Pancreas (tissue), 10 donors: ENCODE measurements around the gene MSMP. TPM values are rescaled to one million over a fixed set of nuclear protein-coding genes. Genes with fewer than 3 reads are reported as not detected.

Experiments used
- ATAC-seq, 4 donors: fragments of 200-7000 bp; cut with Tn5 transposase; one replicate each; pipeline versions ENCODE4 v1.8.0 to v1.9.1; 2020; ENCODE audit warnings: mild to moderate bottlenecking in 4 of 4, moderate library complexity in 4 of 4
- DNase-seq, 6 donors: peaks; one replicate each; pipeline ENCODE4 v3.0.0-alpha.2; 2020
- FAIRE-seq: peaks from 2 replicates; lab custom pipeline; 2012; peaks lifted over from hg19 to GRCh38; lab: Jason Lieb, UNC
- H3K27ac ChIP-seq, 4 donors: fragments of 200-600 bp; sonication (generic); 1 replicate in 3 of 4; 2 replicates in 1 of 4; pipeline versions ENCODE4 v1.5.0 to v1.8.0; 2020
- H3K27me3 ChIP-seq, 4 donors: fragments of 200-600 bp; one replicate each; pipeline ENCODE4 v1.8.0; 2021
- H3K36me3 ChIP-seq, 3 donors: fragments of 200-600 bp; sonication (generic) in 1 of 3; one replicate each; pipeline versions ENCODE4 v1.5.0 to v1.8.0; 2020 to 2021
- H3K4me1 ChIP-seq, 3 donors: fragments of 200-600 bp; one replicate each; pipeline ENCODE4 v1.8.0; 2021
- H3K4me3 ChIP-seq, 4 donors: fragments of 200-600 bp; sonication (generic) in 2 of 4; one replicate each; pipeline versions ENCODE4 v1.5.0 to v1.8.0; 2020 to 2021
- H3K9me3 ChIP-seq, 4 donors: fragments of 200-600 bp; one replicate each; pipeline ENCODE4 v1.8.0; 2021
- CTCF ChIP-seq, 4 donors: fragments of 200-600 bp; sonication (generic) in 3 of 4; IDR thresholded peaks; one replicate each; pipeline versions ENCODE4 v1.5.0 to v1.8.0; 2021; ENCODE audit warnings: antibody characterized with exemption in 4 of 4
- WGBS, 2 donors: extraction: QIAGEN DNeasy Blood & Tissue Kit; methylation state at CpG; one replicate each; pipeline ENCODE4 v1.1.7; 2013; 5-methylcytosine and 5-hydroxymethylcytosine counted together
- intact Hi-C, 3 donors: fragments of 100-400 bp; cut with DNase I; formaldehyde crosslinking; loops; one replicate each; pipeline versions ENCODE4 v1.11.1 to v1.14.2; 2022
- polyA plus RNA-seq, 2 donors: library from polyadenylated mRNA; stranded (reverse); fragments of 200-250 nt; gene quantifications; one replicate each; pipeline ENCODE4 v1.2.3, GENCODE V29; 2013
- total RNA-seq, 6 donors: library from RNA; stranded (reverse); fragmentation: NEBNext Ultra II Directional in 4 of 6; extraction: Animal tissue kit (Norgen Biotek cat#: 25700) in 4 of 6; gene quantifications; one replicate each; pipeline versions ENCODE4 v1.2.1 to v1.2.4, GENCODE V29; 2021 to 2023
- donor health status: healthy with polysubstance abuse.
- donor health status: DM: no; HTN: no; CAD: no; lungs with moderate emphysema.
- donor health status: DM: no; HTN: no; CAD: no.
- donor health status: control.
- donor health status: control.
- donor health status: Bipolar disorder and iron deficiency.
- donor health status: DM: yes; HTN: yes; CAD: no.
- donor health status: DM: no; HTN: no; CAD: no.
- donor health status: DM: no; HTN: no; CAD: no.
- donor health status: DM: yes; HTN: yes; CAD: no.

The MSMP gene
- total and polyA plus RNA-seq, 8 donors, result 0.49 to 2.3 (median 0.67) TPM; not detected in 5

- intact Hi-C loops, result no loop called here
- H3K9me3 ChIP-seq, result no peaks in the 10 kb centered on the region
- H3K4me3 ChIP-seq, result no peak overlapping the region
- ATAC-seq (no peak), DNase-seq (no peak), FAIRE-seq (no peak)
- no peaks in the 10 kb centered on the region for H3K27me3 ChIP-seq
- no peak overlapping the region for H3K27ac ChIP-seq
- H3K4me1 ChIP-seq, result no peaks in the 10 kb centered on the region
- TF ChIP-seq CTCF (IDR thresholded peaks at IDR 0.05), result no peak
- peaks cover 14 to 90% (median 64%) of the 10 kb centered on the region in 3 donors for H3K36me3 ChIP-seq
- 90 to 92% methylated on average over 6 of the region's 6 CpGs for WGBS, 2 donors
These were observed 40.0 kb downstream of the MSMP start for GRCh38 chr9:35714123-35714522.

- whole genome bisulfite sequencing, 2 donors, result 94 to 96% methylated on average over 3 of the region's 3 CpGs
- peaks cover 14 to 90% (median 58%) of the 10 kb centered on the region in 3 donors for H3K36me3 ChIP-seq
- no peaks in the 10 kb centered on the region for H3K4me1 ChIP-seq
- DNase-seq (no peak), FAIRE-seq (no peak), ATAC-seq (no peak)
- intact Hi-C loops, result no loop called here
- no peaks in the 10 kb centered on the region for H3K27me3 ChIP-seq
- no peak overlapping the region for H3K27ac ChIP-seq
- no peaks in the 10 kb centered on the region for H3K9me3 ChIP-seq
- H3K4me3 ChIP-seq, result no peak overlapping the region
- no peak for TF ChIP-seq CTCF (IDR thresholded peaks at IDR 0.05)
These were observed 40.5 kb downstream of the MSMP start for GRCh38 chr9:35713578-35713977.

GRCh38 chr9:35712762-35713400 is 41.2 kb downstream of the MSMP start:
- no peak for ATAC-seq
- no peak for DNase-seq
- TF ChIP-seq CTCF (IDR thresholded peaks at IDR 0.05), result no peak
- Histone ChIP-seq H3K9me3 (no peaks in the 10 kb centered on the region), H3K36me3 (peaks cover 14 to 90% (median 58%) of the 10 kb centered on the region in 3 donors), H3K27me3 (no peaks in the 10 kb centered on the region), H3K27ac (no peak overlapping the region), H3K4me3 (no peak overlapping the region), H3K4me1 (no peaks in the 10 kb centered on the region)
- intact Hi-C loops, result no loop called here
- no peak for FAIRE-seq
- 87 to 88% methylated on average over 11 of the region's 11 CpGs for WGBS, 2 donors

GRCh38 chr9:35711501-35712428 is 42.3 kb downstream of the MSMP start:
- ATAC-seq (no peak), DNase-seq (no peak), FAIRE-seq (no peak)
- H3K36me3 ChIP-seq, result peaks cover 11 to 90% (median 60%) of the 10 kb centered on the region in 3 donors
- H3K27ac ChIP-seq, result no peak overlapping the region
- no peak overlapping the region for H3K4me3 ChIP-seq
- no peaks in the 10 kb centered on the region for H3K9me3 ChIP-seq
- no peaks in the 10 kb centered on the region for H3K4me1 ChIP-seq
- no peaks in the 10 kb centered on the region for H3K27me3 ChIP-seq
- intact Hi-C loops, result no loop called here
- no peak for TF ChIP-seq CTCF (IDR thresholded peaks at IDR 0.05)
- 85 to 86% methylated on average over 21 of the region's 21 CpGs for WGBS, 2 donors
